ENCODE results near the gene TMEM135.

The TMEM135 gene

GRCh38 chr11:87366763-87367405, 329.1 kb downstream of the TMEM135 start:
- DNase-seq = no peak

- DNase-seq = no peak
These were observed 330.4 kb downstream of the TMEM135 start for GRCh38 chr11:87368151-87368550.

GRCh38 chr11:87368858-87369480, 331.2 kb downstream of the TMEM135 start:
- no peak for DNase-seq

- DNase-seq = no peak
These were observed 332.2 kb downstream of the TMEM135 start for GRCh38 chr11:87369888-87370287.

GRCh38 chr11:87372065-87372464, 334.3 kb downstream of the TMEM135 start:
- DNase-seq = no peak
